WTC11 (cell line): ENCODE data around the gene CAPN15. TPM values are rescaled to one million over a fixed set of nuclear protein-coding genes. Genes with fewer than 3 reads are reported as not detected.

Experiments
- ATAC-seq: fragments of 200-7000 bp; cut with Tn5 transposase; 2 replicates; pipeline ENCODE4 v1.10.0; 2021; ENCODE audit warnings: mild to moderate bottlenecking, moderate library complexity
- CTCF ChIA-PET: fragments of 300-600 bp; sonication (Branson Sonifier 250); formaldehyde crosslinking; loops from one replicate; lab custom pipeline; 2021; ENCODE audit warnings: antibody characterized with exemption; lab: Charles Lee
- POLR2A ChIA-PET: fragments of 350-600 bp; sonication (Branson Sonifier 250); formaldehyde crosslinking; loops from one replicate; lab custom pipeline; 2021; ENCODE audit warnings: antibody characterized with exemption; lab: Charles Lee
- DNase-seq: peaks from one replicate; pipeline ENCODE4 v3.0.0; 2021; ENCODE audit warnings: low spot score
- H3K27ac Mint-ChIP-seq: 2 replicates; pipeline ENCODE4 v1.8.0; 2021; ENCODE audit warnings: mixed read lengths
- H3K27me3 Mint-ChIP-seq: 2 replicates; pipeline ENCODE4 v1.8.0; 2021; ENCODE audit warnings: low read depth, mild to moderate bottlenecking, moderate library complexity, mixed read lengths
- H3K36me3 Mint-ChIP-seq: 2 replicates; pipeline ENCODE4 v1.8.0; 2021; ENCODE audit warnings: mixed read lengths
- H3K4me1 Mint-ChIP-seq: 2 replicates; pipeline ENCODE4 v1.8.0; 2022; ENCODE audit warnings: mixed read lengths
- H3K4me3 Mint-ChIP-seq: 2 replicates; pipeline ENCODE4 v1.8.0; 2021; ENCODE audit warnings: mild to moderate bottlenecking, moderate library complexity, mixed read lengths
- H3K9me3 Mint-ChIP-seq: 2 replicates; pipeline ENCODE4 v1.8.0; 2021; ENCODE audit warnings: mixed read lengths
- FOXK1 ChIP-seq: sonication (generic); formaldehyde crosslinking; IDR thresholded peaks from 2 replicates; pipeline ENCODE4 v1.8.0; 2022; ENCODE audit warnings: mild to moderate bottlenecking, moderate library complexity, missing genetic modification reagents
- GABPB1 ChIP-seq: sonication (generic); formaldehyde crosslinking; IDR thresholded peaks from 2 replicates; pipeline ENCODE4 v1.8.1; 2023; ENCODE audit warnings: mild to moderate bottlenecking, missing genetic modification reagents
- IRF2 ChIP-seq: sonication (generic); formaldehyde crosslinking; IDR thresholded peaks from 2 replicates; pipeline ENCODE4 v1.8.0; 2022; ENCODE audit warnings: low read depth, missing genetic modification reagents, borderline replicate concordance
- MXD4 ChIP-seq: fragments of 250-450 bp; sonication (Bioruptor Pico); IDR thresholded peaks from 2 replicates; pipeline ENCODE4 v1.8.0; 2021; ENCODE audit warnings: mild to moderate bottlenecking, moderate library complexity, borderline replicate concordance
- NR3C1 ChIP-seq: sonication (generic); formaldehyde crosslinking; conservative IDR thresholded peaks from 2 replicates; pipeline ENCODE4 v1.8.1; 2023; ENCODE audit warnings: low read depth, mild to moderate bottlenecking, missing genetic modification reagents
- SMAD3 ChIP-seq: sonication (generic); formaldehyde crosslinking; IDR thresholded peaks from 2 replicates; pipeline ENCODE4 v1.8.0; 2022; ENCODE audit warnings: missing genetic modification reagents, mild to moderate bottlenecking, borderline replicate concordance
- TP53 ChIP-seq: sonication (generic); formaldehyde crosslinking; IDR thresholded peaks from 2 replicates; pipeline ENCODE4 v1.8.1; 2023; ENCODE audit warnings: mild to moderate bottlenecking, missing genetic modification reagents
- ZNF121 ChIP-seq: sonication (generic); formaldehyde crosslinking; IDR thresholded peaks from 2 replicates; pipeline ENCODE4 v1.8.0; 2023; ENCODE audit warnings: missing genetic modification reagents
- total RNA-seq: library from RNA; stranded (reverse); gene quantifications from 3 replicates; pipeline ENCODE4 v1.2.3, GENCODE V29; 2021
- TF ChIP-seq, protein P1 (sequence below): sonication (generic); formaldehyde crosslinking; IDR thresholded peaks from 2 replicates; pipeline ENCODE4 v1.8.0; 2022; ENCODE audit warnings: mild to moderate bottlenecking, missing genetic modification reagents
- TF ChIP-seq, protein P2 (sequence below): fragments of 250-450 bp; sonication (Bioruptor Pico); IDR thresholded peaks from 2 replicates; pipeline ENCODE4 v1.9.0; 2021; ENCODE audit warnings: moderate library complexity, mild to moderate bottlenecking, inconsistent platforms, borderline replicate concordance
- TF ChIP-seq, protein P3 (sequence below): sonication (generic); formaldehyde crosslinking; IDR thresholded peaks from 2 replicates; pipeline ENCODE4 v1.8.0; 2022; ENCODE audit warnings: mild to moderate bottlenecking, missing genetic modification reagents
- TF ChIP-seq, protein P4 (sequence below): fragments of 250-450 bp; sonication (Bioruptor Pico); IDR thresholded peaks from 2 replicates; pipeline ENCODE4 v1.9.0; 2021; ENCODE audit warnings: mild to moderate bottlenecking
- TF ChIP-seq, protein P5 (sequence below): fragments of 250-450 bp; sonication (Bioruptor Pico); IDR thresholded peaks from 2 replicates; pipeline ENCODE4 v1.9.0; 2021; ENCODE audit warnings: mild to moderate bottlenecking, borderline replicate concordance
- TF ChIP-seq, protein P6 (sequence below): sonication (generic); formaldehyde crosslinking; IDR thresholded peaks from 2 replicates; pipeline ENCODE4 v1.8.1; 2023; ENCODE audit warnings: mild to moderate bottlenecking, missing genetic modification reagents, moderate library complexity
- TF ChIP-seq, protein P7 (sequence below): sonication (generic); formaldehyde crosslinking; IDR thresholded peaks from 2 replicates; pipeline ENCODE4 v1.8.1; 2022; ENCODE audit warnings: low read depth, missing genetic modification reagents, borderline replicate concordance

Gene CAPN15
- total RNA-seq, 1 experiment from 2014 or later, result 110 TPM

DNA sequence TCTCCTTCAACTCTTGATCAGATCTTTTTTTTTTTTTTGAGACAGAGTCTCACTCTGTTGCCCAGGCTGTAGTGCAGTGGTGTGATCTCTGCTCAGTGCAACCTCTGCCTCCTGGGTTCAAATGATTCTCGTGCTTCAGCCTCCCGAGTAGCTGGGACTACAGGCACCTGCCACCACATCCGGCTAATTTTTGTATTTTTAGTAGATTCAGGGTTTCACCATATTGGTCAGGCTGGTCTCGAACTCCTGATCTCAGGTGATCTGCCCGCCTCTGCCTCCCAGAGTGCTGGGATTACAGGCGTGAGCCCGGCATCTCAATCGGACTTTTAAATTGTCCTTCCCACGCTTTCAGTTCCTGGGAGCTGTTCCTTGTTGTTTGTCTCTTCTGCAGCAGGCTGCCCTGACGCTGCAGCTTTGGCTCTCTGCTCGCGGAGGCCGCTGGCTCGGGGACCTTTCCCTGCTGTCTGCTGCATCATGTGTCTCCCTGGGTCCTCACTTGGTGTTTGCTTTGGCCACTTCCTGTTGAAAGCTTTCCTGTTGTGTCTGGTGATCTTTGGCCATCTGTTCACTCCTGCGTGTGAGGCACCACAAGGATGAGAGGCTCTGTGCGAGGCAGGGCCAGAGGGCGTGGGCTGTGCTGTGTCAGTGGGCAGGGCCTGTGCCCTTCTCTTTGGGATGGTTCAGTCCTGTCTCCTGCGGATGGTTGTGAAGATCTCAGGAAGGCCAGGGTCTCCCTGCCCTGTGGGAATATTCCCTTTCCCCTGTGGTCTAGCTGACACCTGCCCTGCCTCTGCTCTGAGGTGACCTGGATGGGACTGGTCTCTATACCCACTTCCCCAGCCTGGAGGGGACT is 18.4 kb upstream of the CAPN15 start:
- no peaks in the 10 kb centered on the region for H3K27me3 Mint-ChIP-seq
- H3K27ac Mint-ChIP-seq, result peak overlapping the region; percentile 66; the same call in 1 of the 2 replicates
- TF ChIP-seq MXD4 (CRISPR knock-in tag), result no peak
- peak; percentile 67; the same call in 1 of the 2 replicates for TF ChIP-seq GABPB1
- ChIA-PET POLR2A (interaction anchor here (0.7 kb wide), 1 partner anchor 637 kb away, joined by 3 read pairs; no protein-coding TSS in a partner anchor), CTCF (interaction anchor here (0.9 kb wide), 1 partner anchor 21 kb away, joined by 4 read pairs; no protein-coding TSS in a partner anchor)
- no peak overlapping the region for H3K4me3 Mint-ChIP-seq
- no peaks in the 10 kb centered on the region for H3K9me3 Mint-ChIP-seq
- peaks cover 3% of the 10 kb centered on the region; the same call in 1 of the 2 replicates for H3K36me3 Mint-ChIP-seq
- ATAC-seq (no peak), DNase-seq (no peak)
- H3K4me1 Mint-ChIP-seq, result no peaks in the 10 kb centered on the region

DNA sequence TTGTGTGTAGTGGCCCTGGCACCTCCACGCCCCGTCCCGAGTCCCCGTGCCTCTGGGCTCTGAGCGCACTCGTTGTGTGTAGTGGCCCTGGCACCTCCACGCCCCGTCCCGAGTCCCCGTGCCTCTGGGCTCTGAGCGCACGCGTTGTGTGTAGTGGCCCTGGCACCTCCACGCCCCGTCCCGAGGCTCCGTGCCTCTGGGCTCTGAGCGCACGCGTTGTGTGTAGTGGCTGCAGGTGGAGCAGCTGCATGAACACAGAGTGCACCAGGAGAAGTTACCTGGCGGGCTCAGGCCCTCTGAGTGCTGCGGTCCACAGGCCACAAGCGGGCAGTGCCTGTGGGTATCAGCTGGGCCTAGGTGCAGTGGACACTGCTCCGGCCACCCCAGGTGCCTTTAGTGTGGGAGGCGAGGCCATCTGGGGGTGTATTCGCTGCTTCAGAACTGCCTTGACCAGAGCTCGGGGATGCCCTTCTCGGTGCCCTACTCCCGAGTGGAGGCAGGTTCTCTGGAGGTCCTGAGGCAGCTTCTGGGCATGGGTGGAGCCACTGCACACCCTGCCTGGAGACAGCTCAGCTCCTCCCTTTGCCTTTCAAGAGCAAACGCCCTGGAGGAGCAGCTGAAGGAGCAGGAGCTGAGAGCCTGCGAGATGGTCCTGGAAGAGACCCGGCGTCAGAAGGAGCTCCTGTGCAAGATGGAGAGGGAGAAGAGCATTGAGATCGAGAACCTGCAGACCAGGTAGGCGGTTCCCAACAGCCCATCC is 17.3 kb upstream of the CAPN15 start:
- H3K27me3 Mint-ChIP-seq, result no peaks in the 10 kb centered on the region
- H3K4me3 Mint-ChIP-seq, result no peak overlapping the region
- TF ChIP-seq NR3C1, result no peak
- TF ChIP-seq ZNF121 (CRISPR knock-in tag), result no peak
- TF ChIP-seq TP53 (CRISPR knock-in tag), result no peak
- TF ChIP-seq, protein P1, sequence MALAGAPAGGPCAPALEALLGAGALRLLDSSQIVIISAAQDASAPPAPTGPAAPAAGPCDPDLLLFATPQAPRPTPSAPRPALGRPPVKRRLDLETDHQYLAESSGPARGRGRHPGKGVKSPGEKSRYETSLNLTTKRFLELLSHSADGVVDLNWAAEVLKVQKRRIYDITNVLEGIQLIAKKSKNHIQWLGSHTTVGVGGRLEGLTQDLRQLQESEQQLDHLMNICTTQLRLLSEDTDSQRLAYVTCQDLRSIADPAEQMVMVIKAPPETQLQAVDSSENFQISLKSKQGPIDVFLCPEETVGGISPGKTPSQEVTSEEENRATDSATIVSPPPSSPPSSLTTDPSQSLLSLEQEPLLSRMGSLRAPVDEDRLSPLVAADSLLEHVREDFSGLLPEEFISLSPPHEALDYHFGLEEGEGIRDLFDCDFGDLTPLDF (CRISPR knock-in tag), result no peak
- TF ChIP-seq, protein P2, sequence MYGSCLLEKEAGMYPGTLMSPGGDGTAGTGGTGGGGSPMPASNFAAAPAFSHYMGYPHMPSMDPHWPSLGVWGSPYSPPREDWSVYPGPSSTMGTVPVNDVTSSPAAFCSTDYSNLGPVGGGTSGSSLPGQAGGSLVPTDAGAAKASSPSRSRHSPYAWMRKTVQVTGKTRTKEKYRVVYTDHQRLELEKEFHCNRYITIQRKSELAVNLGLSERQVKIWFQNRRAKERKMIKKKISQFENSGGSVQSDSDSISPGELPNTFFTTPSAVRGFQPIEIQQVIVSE, result no peak
- no peak for TF ChIP-seq GABPB1
- TF ChIP-seq, protein P3, sequence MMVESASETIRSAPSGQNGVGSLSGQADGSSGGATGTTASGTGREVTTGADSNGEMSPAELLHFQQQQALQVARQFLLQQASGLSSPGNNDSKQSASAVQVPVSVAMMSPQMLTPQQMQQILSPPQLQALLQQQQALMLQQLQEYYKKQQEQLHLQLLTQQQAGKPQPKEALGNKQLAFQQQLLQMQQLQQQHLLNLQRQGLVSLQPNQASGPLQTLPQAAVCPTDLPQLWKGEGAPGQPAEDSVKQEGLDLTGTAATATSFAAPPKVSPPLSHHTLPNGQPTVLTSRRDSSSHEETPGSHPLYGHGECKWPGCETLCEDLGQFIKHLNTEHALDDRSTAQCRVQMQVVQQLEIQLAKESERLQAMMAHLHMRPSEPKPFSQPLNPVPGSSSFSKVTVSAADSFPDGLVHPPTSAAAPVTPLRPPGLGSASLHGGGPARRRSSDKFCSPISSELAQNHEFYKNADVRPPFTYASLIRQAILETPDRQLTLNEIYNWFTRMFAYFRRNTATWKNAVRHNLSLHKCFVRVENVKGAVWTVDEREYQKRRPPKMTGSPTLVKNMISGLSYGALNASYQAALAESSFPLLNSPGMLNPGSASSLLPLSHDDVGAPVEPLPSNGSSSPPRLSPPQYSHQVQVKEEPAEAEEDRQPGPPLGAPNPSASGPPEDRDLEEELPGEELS (CRISPR knock-in tag), result no peak
- TF ChIP-seq FOXK1 (CRISPR knock-in tag), result no peak
- TF ChIP-seq, protein P4, sequence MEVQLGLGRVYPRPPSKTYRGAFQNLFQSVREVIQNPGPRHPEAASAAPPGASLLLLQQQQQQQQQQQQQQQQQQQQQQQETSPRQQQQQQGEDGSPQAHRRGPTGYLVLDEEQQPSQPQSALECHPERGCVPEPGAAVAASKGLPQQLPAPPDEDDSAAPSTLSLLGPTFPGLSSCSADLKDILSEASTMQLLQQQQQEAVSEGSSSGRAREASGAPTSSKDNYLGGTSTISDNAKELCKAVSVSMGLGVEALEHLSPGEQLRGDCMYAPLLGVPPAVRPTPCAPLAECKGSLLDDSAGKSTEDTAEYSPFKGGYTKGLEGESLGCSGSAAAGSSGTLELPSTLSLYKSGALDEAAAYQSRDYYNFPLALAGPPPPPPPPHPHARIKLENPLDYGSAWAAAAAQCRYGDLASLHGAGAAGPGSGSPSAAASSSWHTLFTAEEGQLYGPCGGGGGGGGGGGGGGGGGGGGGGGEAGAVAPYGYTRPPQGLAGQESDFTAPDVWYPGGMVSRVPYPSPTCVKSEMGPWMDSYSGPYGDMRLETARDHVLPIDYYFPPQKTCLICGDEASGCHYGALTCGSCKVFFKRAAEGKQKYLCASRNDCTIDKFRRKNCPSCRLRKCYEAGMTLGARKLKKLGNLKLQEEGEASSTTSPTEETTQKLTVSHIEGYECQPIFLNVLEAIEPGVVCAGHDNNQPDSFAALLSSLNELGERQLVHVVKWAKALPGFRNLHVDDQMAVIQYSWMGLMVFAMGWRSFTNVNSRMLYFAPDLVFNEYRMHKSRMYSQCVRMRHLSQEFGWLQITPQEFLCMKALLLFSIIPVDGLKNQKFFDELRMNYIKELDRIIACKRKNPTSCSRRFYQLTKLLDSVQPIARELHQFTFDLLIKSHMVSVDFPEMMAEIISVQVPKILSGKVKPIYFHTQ (CRISPR knock-in tag), result no peak
- TF ChIP-seq IRF2, result no peak
- TF ChIP-seq, protein P5, sequence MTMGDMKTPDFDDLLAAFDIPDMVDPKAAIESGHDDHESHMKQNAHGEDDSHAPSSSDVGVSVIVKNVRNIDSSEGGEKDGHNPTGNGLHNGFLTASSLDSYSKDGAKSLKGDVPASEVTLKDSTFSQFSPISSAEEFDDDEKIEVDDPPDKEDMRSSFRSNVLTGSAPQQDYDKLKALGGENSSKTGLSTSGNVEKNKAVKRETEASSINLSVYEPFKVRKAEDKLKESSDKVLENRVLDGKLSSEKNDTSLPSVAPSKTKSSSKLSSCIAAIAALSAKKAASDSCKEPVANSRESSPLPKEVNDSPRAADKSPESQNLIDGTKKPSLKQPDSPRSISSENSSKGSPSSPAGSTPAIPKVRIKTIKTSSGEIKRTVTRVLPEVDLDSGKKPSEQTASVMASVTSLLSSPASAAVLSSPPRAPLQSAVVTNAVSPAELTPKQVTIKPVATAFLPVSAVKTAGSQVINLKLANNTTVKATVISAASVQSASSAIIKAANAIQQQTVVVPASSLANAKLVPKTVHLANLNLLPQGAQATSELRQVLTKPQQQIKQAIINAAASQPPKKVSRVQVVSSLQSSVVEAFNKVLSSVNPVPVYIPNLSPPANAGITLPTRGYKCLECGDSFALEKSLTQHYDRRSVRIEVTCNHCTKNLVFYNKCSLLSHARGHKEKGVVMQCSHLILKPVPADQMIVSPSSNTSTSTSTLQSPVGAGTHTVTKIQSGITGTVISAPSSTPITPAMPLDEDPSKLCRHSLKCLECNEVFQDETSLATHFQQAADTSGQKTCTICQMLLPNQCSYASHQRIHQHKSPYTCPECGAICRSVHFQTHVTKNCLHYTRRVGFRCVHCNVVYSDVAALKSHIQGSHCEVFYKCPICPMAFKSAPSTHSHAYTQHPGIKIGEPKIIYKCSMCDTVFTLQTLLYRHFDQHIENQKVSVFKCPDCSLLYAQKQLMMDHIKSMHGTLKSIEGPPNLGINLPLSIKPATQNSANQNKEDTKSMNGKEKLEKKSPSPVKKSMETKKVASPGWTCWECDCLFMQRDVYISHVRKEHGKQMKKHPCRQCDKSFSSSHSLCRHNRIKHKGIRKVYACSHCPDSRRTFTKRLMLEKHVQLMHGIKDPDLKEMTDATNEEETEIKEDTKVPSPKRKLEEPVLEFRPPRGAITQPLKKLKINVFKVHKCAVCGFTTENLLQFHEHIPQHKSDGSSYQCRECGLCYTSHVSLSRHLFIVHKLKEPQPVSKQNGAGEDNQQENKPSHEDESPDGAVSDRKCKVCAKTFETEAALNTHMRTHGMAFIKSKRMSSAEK (CRISPR knock-in tag), result no peak
- TF ChIP-seq, protein P6, sequence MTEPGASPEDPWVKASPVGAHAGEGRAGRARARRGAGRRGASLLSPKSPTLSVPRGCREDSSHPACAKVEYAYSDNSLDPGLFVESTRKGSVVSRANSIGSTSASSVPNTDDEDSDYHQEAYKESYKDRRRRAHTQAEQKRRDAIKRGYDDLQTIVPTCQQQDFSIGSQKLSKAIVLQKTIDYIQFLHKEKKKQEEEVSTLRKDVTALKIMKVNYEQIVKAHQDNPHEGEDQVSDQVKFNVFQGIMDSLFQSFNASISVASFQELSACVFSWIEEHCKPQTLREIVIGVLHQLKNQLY, result no peak
- TF ChIP-seq SMAD3 (CRISPR knock-in tag), result no peak
- TF ChIP-seq, protein P7, sequence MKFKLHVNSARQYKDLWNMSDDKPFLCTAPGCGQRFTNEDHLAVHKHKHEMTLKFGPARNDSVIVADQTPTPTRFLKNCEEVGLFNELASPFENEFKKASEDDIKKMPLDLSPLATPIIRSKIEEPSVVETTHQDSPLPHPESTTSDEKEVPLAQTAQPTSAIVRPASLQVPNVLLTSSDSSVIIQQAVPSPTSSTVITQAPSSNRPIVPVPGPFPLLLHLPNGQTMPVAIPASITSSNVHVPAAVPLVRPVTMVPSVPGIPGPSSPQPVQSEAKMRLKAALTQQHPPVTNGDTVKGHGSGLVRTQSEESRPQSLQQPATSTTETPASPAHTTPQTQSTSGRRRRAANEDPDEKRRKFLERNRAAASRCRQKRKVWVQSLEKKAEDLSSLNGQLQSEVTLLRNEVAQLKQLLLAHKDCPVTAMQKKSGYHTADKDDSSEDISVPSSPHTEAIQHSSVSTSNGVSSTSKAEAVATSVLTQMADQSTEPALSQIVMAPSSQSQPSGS (CRISPR knock-in tag), result no peak
- CTCF ChIA-PET, result interaction anchor here (1.0 kb wide), 1 partner anchor 23 kb away, joined by 3 read pairs; no protein-coding TSS in a partner anchor
- H3K9me3 Mint-ChIP-seq, result no peaks in the 10 kb centered on the region
- no peaks in the 10 kb centered on the region for H3K4me1 Mint-ChIP-seq
- ATAC-seq, result no peak
- no peak for DNase-seq
- H3K36me3 Mint-ChIP-seq, result peaks cover 3% of the 10 kb centered on the region; the same call in 1 of the 2 replicates
- no peak overlapping the region for H3K27ac Mint-ChIP-seq
- POLR2A ChIA-PET, result interaction anchor here (0.7 kb wide), 1 partner anchor 636 kb away, joined by 3 read pairs; no protein-coding TSS in a partner anchor
